SK-N-SH (cell line): ENCODE results near the gene NISCH.

Source experiments
- CTCF ChIP-seq: fragments of 200-600 bp; sonication (generic); IDR thresholded peaks from 2 replicates; pipeline ENCODE4 v1.6.1; 2017; ENCODE audit warnings: antibody characterized with exemption, mild to moderate bottlenecking, moderate library complexity
- JUND ChIP-seq: IDR thresholded peaks from 2 replicates; pipeline ENCODE4 v1.4.0; 2012
- NRF1 ChIP-seq: IDR thresholded peaks from 2 replicates; pipeline ENCODE4 v1.6.1; 2012; ENCODE audit warnings: low read depth, mild to moderate bottlenecking, low read length
- RFX5 ChIP-seq: IDR thresholded peaks from 2 replicates; pipeline ENCODE4 v1.6.1; 2012; ENCODE audit warnings: mild to moderate bottlenecking, improper control_type of control experiment, low read length
- TAF1 ChIP-seq: IDR thresholded peaks from 2 replicates; pipeline ENCODE4 v1.6.1; 2012; ENCODE audit warnings: low read depth, mild to moderate bottlenecking, low read length, moderate library complexity, borderline replicate concordance
- YY1 ChIP-seq: IDR thresholded peaks from 2 replicates; pipeline ENCODE4 v1.4.0; 2012; ENCODE audit warnings: low read depth, mild to moderate bottlenecking
- TF ChIP-seq, protein P1 (sequence below): IDR thresholded peaks from 2 replicates; pipeline ENCODE4 v1.6.1; 2012; ENCODE audit warnings: mild to moderate bottlenecking, low read depth, low read length, moderate library complexity
- TF ChIP-seq, protein P2 (sequence below): fragments of 150-350 bp; IDR thresholded peaks from 2 replicates; pipeline ENCODE4 v1.6.1; 2016; ENCODE audit warnings: mild to moderate bottlenecking, low read depth, low read length

- TF ChIP-seq CTCF (no peak), JUND (no peak), NRF1 (no peak), RFX5 (no peak), TAF1 (no peak), YY1 (no peak)
- TF ChIP-seq, protein P1, sequence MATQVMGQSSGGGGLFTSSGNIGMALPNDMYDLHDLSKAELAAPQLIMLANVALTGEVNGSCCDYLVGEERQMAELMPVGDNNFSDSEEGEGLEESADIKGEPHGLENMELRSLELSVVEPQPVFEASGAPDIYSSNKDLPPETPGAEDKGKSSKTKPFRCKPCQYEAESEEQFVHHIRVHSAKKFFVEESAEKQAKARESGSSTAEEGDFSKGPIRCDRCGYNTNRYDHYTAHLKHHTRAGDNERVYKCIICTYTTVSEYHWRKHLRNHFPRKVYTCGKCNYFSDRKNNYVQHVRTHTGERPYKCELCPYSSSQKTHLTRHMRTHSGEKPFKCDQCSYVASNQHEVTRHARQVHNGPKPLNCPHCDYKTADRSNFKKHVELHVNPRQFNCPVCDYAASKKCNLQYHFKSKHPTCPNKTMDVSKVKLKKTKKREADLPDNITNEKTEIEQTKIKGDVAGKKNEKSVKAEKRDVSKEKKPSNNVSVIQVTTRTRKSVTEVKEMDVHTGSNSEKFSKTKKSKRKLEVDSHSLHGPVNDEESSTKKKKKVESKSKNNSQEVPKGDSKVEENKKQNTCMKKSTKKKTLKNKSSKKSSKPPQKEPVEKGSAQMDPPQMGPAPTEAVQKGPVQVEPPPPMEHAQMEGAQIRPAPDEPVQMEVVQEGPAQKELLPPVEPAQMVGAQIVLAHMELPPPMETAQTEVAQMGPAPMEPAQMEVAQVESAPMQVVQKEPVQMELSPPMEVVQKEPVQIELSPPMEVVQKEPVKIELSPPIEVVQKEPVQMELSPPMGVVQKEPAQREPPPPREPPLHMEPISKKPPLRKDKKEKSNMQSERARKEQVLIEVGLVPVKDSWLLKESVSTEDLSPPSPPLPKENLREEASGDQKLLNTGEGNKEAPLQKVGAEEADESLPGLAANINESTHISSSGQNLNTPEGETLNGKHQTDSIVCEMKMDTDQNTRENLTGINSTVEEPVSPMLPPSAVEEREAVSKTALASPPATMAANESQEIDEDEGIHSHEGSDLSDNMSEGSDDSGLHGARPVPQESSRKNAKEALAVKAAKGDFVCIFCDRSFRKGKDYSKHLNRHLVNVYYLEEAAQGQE = no peak
- TF ChIP-seq, protein P2, sequence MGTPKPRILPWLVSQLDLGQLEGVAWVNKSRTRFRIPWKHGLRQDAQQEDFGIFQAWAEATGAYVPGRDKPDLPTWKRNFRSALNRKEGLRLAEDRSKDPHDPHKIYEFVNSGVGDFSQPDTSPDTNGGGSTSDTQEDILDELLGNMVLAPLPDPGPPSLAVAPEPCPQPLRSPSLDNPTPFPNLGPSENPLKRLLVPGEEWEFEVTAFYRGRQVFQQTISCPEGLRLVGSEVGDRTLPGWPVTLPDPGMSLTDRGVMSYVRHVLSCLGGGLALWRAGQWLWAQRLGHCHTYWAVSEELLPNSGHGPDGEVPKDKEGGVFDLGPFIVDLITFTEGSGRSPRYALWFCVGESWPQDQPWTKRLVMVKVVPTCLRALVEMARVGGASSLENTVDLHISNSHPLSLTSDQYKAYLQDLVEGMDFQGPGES = no peak
Observed at GRCh38 chr3:52458031-52458760, 2.8 kb downstream of the NISCH start.
